H9 (cell line): ENCODE data around the gene TIMM10B. TPM values are rescaled to one million over a fixed set of nuclear protein-coding genes. Genes with fewer than 3 reads are reported as not detected.

Experiments
- DNase-seq: peaks from one replicate; pipeline ENCODE4 v3.0.0-alpha.2; 2017
- H2AFZ ChIP-seq: one replicate; pipeline ENCODE4 v1.6.1; 2013; ENCODE audit warnings: mild to moderate bottlenecking, low read length, control low read depth, moderate library complexity
- H2AK5ac ChIP-seq: 2 replicates; pipeline ENCODE4 v1.6.1; 2013; ENCODE audit warnings: low read length, control low read depth, mixed read lengths; ENCODE audit not compliant: insufficient read length
- H2BK120ac ChIP-seq: one replicate; pipeline ENCODE4 v1.6.1; 2013; ENCODE audit warnings: low read depth, mild to moderate bottlenecking, low read length, control low read depth, inconsistent platforms; ENCODE audit not compliant: poor library complexity, severe bottlenecking
- H2BK12ac ChIP-seq: 2 replicates; pipeline ENCODE4 v1.6.1; 2013; ENCODE audit warnings: low read length, control low read depth, mixed read lengths, low read depth; ENCODE audit not compliant: insufficient read length
- H2BK15ac ChIP-seq: 2 replicates; pipeline ENCODE4 v1.6.1; 2013; ENCODE audit warnings: low read depth, low read length, control low read depth
- H2BK20ac ChIP-seq: one replicate; pipeline ENCODE4 v1.6.1; 2013; ENCODE audit warnings: low read depth, mild to moderate bottlenecking, low read length, control low read depth, inconsistent platforms; ENCODE audit not compliant: poor library complexity, severe bottlenecking
- H2BK5ac ChIP-seq: 2 replicates; pipeline ENCODE4 v1.6.1; 2013; ENCODE audit warnings: low read length, control low read depth, mixed read lengths; ENCODE audit not compliant: insufficient read length
- H3K14ac ChIP-seq: 2 replicates; pipeline ENCODE4 v1.6.1; 2013; ENCODE audit warnings: low read length, control low read depth; ENCODE audit not compliant: insufficient read depth
- H3K18ac ChIP-seq: 2 replicates; pipeline ENCODE4 v1.6.1; 2013; ENCODE audit warnings: low read depth, mild to moderate bottlenecking, mixed read lengths, low read length, control low read depth; ENCODE audit not compliant: insufficient read length
- H3K23ac ChIP-seq: 2 replicates; pipeline ENCODE4 v1.6.1; 2013; ENCODE audit warnings: low read length, control low read depth, mixed read lengths, low read depth; ENCODE audit not compliant: insufficient read length
- H3K23me2 ChIP-seq: 2 replicates; pipeline ENCODE4 v1.6.1; 2013; ENCODE audit warnings: low read depth, mild to moderate bottlenecking, mixed read lengths, low read length, control low read depth; ENCODE audit not compliant: insufficient read length, poor library complexity, severe bottlenecking
- H3K27ac ChIP-seq: 2 replicates; pipeline ENCODE4 v1.5.1; 2013; ENCODE audit warnings: low read length, control low read depth, mixed read lengths, low read depth; ENCODE audit not compliant: insufficient read length
- H3K27me3 ChIP-seq: 2 replicates; pipeline ENCODE4 v1.6.1; 2013; ENCODE audit warnings: low read length, control low read depth, inconsistent platforms; ENCODE audit not compliant: insufficient read depth
- H3K4ac ChIP-seq: 2 replicates; pipeline ENCODE4 v1.6.1; 2013; ENCODE audit warnings: low read depth, mild to moderate bottlenecking, control low read depth, inconsistent platforms, low read length, moderate library complexity
- H3K4me1 ChIP-seq: 2 replicates; pipeline ENCODE4 v1.6.1; 2013; ENCODE audit warnings: low read length, control low read depth, inconsistent platforms; ENCODE audit not compliant: insufficient read depth
- H3K4me2 ChIP-seq: 2 replicates; pipeline ENCODE4 v1.6.1; 2013; ENCODE audit warnings: low read length, control low read depth, mixed read lengths; ENCODE audit not compliant: insufficient read length, insufficient read depth
- H3K56ac ChIP-seq: 2 replicates; pipeline ENCODE4 v1.6.1; 2013; ENCODE audit warnings: low read depth, mild to moderate bottlenecking, mixed read lengths, low read length, control low read depth; ENCODE audit not compliant: insufficient read length
- H3K79me1 ChIP-seq: 2 replicates; pipeline ENCODE4 v1.6.1; 2013; ENCODE audit warnings: low read depth, mild to moderate bottlenecking, moderate library complexity, low read length, control low read depth, inconsistent platforms; ENCODE audit not compliant: insufficient read depth, poor library complexity, severe bottlenecking
- H3K79me2 ChIP-seq: 2 replicates; pipeline ENCODE4 v1.6.1; 2013; ENCODE audit warnings: low read length, control low read depth, inconsistent platforms; ENCODE audit not compliant: insufficient read depth
- H3K9ac ChIP-seq: 2 replicates; pipeline ENCODE4 v1.6.1; 2013; ENCODE audit warnings: low read length, control low read depth, mixed read lengths; ENCODE audit not compliant: insufficient read length; ENCODE audit errors: extremely low read depth
- H3K9me3 ChIP-seq: one replicate; pipeline ENCODE4 v1.6.1; 2013; ENCODE audit warnings: low read depth, low read length, inconsistent platforms; ENCODE audit not compliant: control insufficient read depth
- H3T11ph ChIP-seq: one replicate; pipeline ENCODE4 v1.6.1; 2013; ENCODE audit warnings: mild to moderate bottlenecking, low read length, control low read depth, inconsistent platforms
- H4K20me1 ChIP-seq: one replicate; pipeline ENCODE4 v1.6.1; 2013; ENCODE audit not compliant: control insufficient read depth, insufficient read length, insufficient read depth
- H4K5ac ChIP-seq: 2 replicates; pipeline ENCODE4 v1.6.1; 2013; ENCODE audit warnings: low read depth, mild to moderate bottlenecking, mixed read lengths, low read length, control low read depth; ENCODE audit not compliant: insufficient read length
- H4K8ac ChIP-seq: replicated peaks from 2 replicates; pipeline ENCODE4 v1.6.1; 2013; ENCODE audit warnings: low read length, control low read depth, mixed read lengths, low read depth; ENCODE audit not compliant: insufficient read length
- H4K91ac ChIP-seq: 2 replicates; pipeline ENCODE4 v1.6.1; 2013; ENCODE audit warnings: low read depth, mild to moderate bottlenecking, moderate library complexity, mixed read lengths, low read length, control low read depth; ENCODE audit not compliant: insufficient read length
- H3K27ac Mint-ChIP-seq, 3 experiments: 2 replicates in 2 of 3; 3 replicates in 1 of 3; pipeline ENCODE4 v1.8.0; 2020 to 2021; ENCODE audit warnings: mixed read lengths in 3 of 3, mild to moderate bottlenecking in 1 of 3, moderate library complexity in 1 of 3
- H3K27me3 Mint-ChIP-seq: 2 replicates; pipeline ENCODE4 v1.8.0; 2021; ENCODE audit warnings: low read depth, mild to moderate bottlenecking, moderate library complexity, mixed read lengths
- H3K36me3 Mint-ChIP-seq, 3 experiments: 2 replicates in 2 of 3; 3 replicates in 1 of 3; pipeline ENCODE4 v1.8.0; 2020 to 2021; ENCODE audit warnings: low read depth in 3 of 3, mixed read lengths in 3 of 3; ENCODE audit not compliant: insufficient read depth in 1 of 3
- H3K4me1 Mint-ChIP-seq, 2 experiments: 2 replicates each; pipeline ENCODE4 v1.8.0; 2020; ENCODE audit warnings: mixed read lengths in 2 of 2
- H3K4me3 Mint-ChIP-seq, 2 experiments: 2 replicates in 1 of 2; 3 replicates in 1 of 2; pipeline ENCODE4 v1.8.0; 2020 to 2021; ENCODE audit warnings: mild to moderate bottlenecking in 2 of 2, mixed read lengths in 2 of 2, moderate library complexity in 1 of 2
- H3K9me3 Mint-ChIP-seq, 2 experiments: 2 replicates in 1 of 2; 3 replicates in 1 of 2; pipeline ENCODE4 v1.8.0; 2020; ENCODE audit warnings: mild to moderate bottlenecking in 2 of 2, mixed read lengths in 2 of 2, moderate library complexity in 1 of 2
- CTCF ChIP-seq: fragments of 200-600 bp; sonication (generic); conservative IDR thresholded peaks from 3 replicates; pipeline ENCODE4 v1.8.0; 2021; ENCODE audit warnings: antibody characterized with exemption, mild to moderate bottlenecking
- total RNA-seq: library from RNA; stranded (reverse); gene quantifications from 2 replicates; pipeline ENCODE4 v1.2.1, GENCODE V29; 2021

Gene TIMM10B
- total RNA-seq, 1 experiment from 2014 or later = 49.9 TPM

- H4K91ac ChIP-seq = no peak overlapping the region
- H2BK120ac ChIP-seq = no peak overlapping the region
- no peaks in the 10 kb centered on the region for H3K9me3 ChIP-seq
- TF ChIP-seq CTCF = no peak
- no peak overlapping the region for H3K4me2 ChIP-seq
- Mint-ChIP-seq H3K27ac (no peak overlapping the region), H3K36me3 (peaks cover 19 to 40% (median 37%) of the 10 kb centered on the region in 3 experiments), H3K27me3 (no peaks in the 10 kb centered on the region), H3K4me3 (no peak overlapping the region), H3K9me3 (peaks cover 0 to 5% of the 10 kb centered on the region in 2 experiments; a peak in 3 of 5 replicates), H3K4me1 (no peaks in the 10 kb centered on the region)
- H3K56ac ChIP-seq = no peak overlapping the region
- H4K5ac ChIP-seq = no peak overlapping the region
- no peak for DNase-seq
- H3K23ac ChIP-seq = no peak overlapping the region
- no peak overlapping the region for H2BK12ac ChIP-seq
- H2BK20ac ChIP-seq = no peak overlapping the region
- no peak overlapping the region for H3K18ac ChIP-seq
- H4K8ac ChIP-seq = no peak overlapping the region
- no peak overlapping the region for H3K14ac ChIP-seq
- H2AFZ ChIP-seq = no peak overlapping the region
- H3K79me2 ChIP-seq = no peaks in the 10 kb centered on the region
- no peak overlapping the region for H2BK15ac ChIP-seq
- no peak overlapping the region for H3K27ac ChIP-seq
- no peaks in the 10 kb centered on the region for H3K79me1 ChIP-seq
- H3T11ph ChIP-seq = no peak overlapping the region
- H3K27me3 ChIP-seq = no peaks in the 10 kb centered on the region
- no peaks in the 10 kb centered on the region for H3K23me2 ChIP-seq
- H2BK5ac ChIP-seq = no peak overlapping the region
- no peak overlapping the region for H3K4ac ChIP-seq
- no peak overlapping the region for H3K9ac ChIP-seq
- no peaks in the 10 kb centered on the region for H3K4me1 ChIP-seq
- no peaks in the 10 kb centered on the region for H4K20me1 ChIP-seq
- H2AK5ac ChIP-seq = no peak overlapping the region
These were observed 35.6 kb downstream of the TIMM10B start for GRCh38 chr11:6516865-6517264.
